HepG2 (cell line): ENCODE measurements around the gene SLU7. TPM values are rescaled to one million over a fixed set of nuclear protein-coding genes. Genes with fewer than 3 reads are reported as not detected.

Source experiments
- BCLAF1 ChIP-seq: fragments of 450-650 bp; IDR thresholded peaks from 2 replicates; pipeline ENCODE4 v1.6.1; 2017; ENCODE audit warnings: mild to moderate bottlenecking
- E2F2 ChIP-seq: sonication (generic); formaldehyde crosslinking; IDR thresholded peaks from 2 replicates; pipeline ENCODE4 v1.4.0; 2020; ENCODE audit warnings: missing genetic modification reagents, borderline replicate concordance
- GRHL1 ChIP-seq: sonication (generic); formaldehyde crosslinking; conservative IDR thresholded peaks from 2 replicates; pipeline ENCODE4 v1.8.0; 2022; ENCODE audit warnings: missing genetic modification reagents
- HOMEZ ChIP-seq: IDR thresholded peaks from 2 replicates; pipeline ENCODE4 v1.6.1; 2016; ENCODE audit warnings: low read depth
- ISL2 ChIP-seq: sonication (generic); formaldehyde crosslinking; IDR thresholded peaks from 2 replicates; pipeline ENCODE4 v1.5.0; 2020; ENCODE audit warnings: missing genetic modification reagents
- KDM5B ChIP-seq: sonication (generic); formaldehyde crosslinking; IDR thresholded peaks from 2 replicates; pipeline ENCODE4 v1.4.0; 2020; ENCODE audit warnings: missing genetic modification reagents, mild to moderate bottlenecking, borderline replicate concordance
- KLF9 ChIP-seq: IDR thresholded peaks from 2 replicates; pipeline ENCODE4 v1.6.1; 2016; ENCODE audit warnings: low read depth
- SAP130 ChIP-seq: IDR thresholded peaks from 2 replicates; pipeline ENCODE4 v1.6.1; 2016; ENCODE audit warnings: low read depth
- STAT5B ChIP-seq: sonication (generic); formaldehyde crosslinking; IDR thresholded peaks from 2 replicates; pipeline ENCODE4 v1.4.0; 2020; ENCODE audit warnings: missing genetic modification reagents
- TCF12 ChIP-seq, 2 experiments: fragments of 450-650 bp in 1 of 2; sonication (generic) in 1 of 2; formaldehyde crosslinking in 1 of 2; IDR thresholded peaks; 2 replicates each; pipeline versions ENCODE4 v1.6.1 to v1.8.0; 2017 to 2022; ENCODE audit warnings: antibody characterized with exemption in 1 of 2, mild to moderate bottlenecking in 1 of 2, missing genetic modification reagents in 1 of 2, moderate library complexity in 1 of 2
- ZNF235 ChIP-seq: sonication (generic); formaldehyde crosslinking; IDR thresholded peaks from 2 replicates; pipeline ENCODE4 v1.8.1; 2023; ENCODE audit warnings: mild to moderate bottlenecking, missing genetic modification reagents, borderline replicate concordance
- ZNF766 ChIP-seq: sonication (generic); formaldehyde crosslinking; IDR thresholded peaks from 2 replicates; pipeline ENCODE4 v1.5.0; 2020; ENCODE audit warnings: missing genetic modification reagents, borderline replicate concordance
- polyA plus RNA-seq, 8 experiments: library from polyadenylated mRNA; depleted of rRNA in 3 of 8; stranded (reverse) in 7 of 8; unstranded in 1 of 8; fragments of >200 nt; fragmentation: Illumina TruSeq in 4 of 8; extraction: Trizol in 4 of 8; gene quantifications; 2 replicates each; pipeline versions ENCODE4 v1.2.1 to v1.2.3, GENCODE V29; 2011 to 2016; ENCODE audit warnings: low read depth in 4 of 8, missing spikeins in 1 of 8, mixed read lengths in 1 of 8; ENCODE audit not compliant: insufficient read depth in 1 of 8
- total RNA-seq, 5 experiments: library from RNA; depleted of rRNA; stranded (reverse); fragments of >200 nt; fragmentation: Illumina TruSeq; extraction: Trizol; gene quantifications; 2 replicates each; pipeline ENCODE4 v1.2.3, GENCODE V29; 2016; ENCODE audit warnings: low read depth in 1 of 5
- TF ChIP-seq, protein P1 (sequence below), 2 experiments: sonication (generic) in 1 of 2; formaldehyde crosslinking in 1 of 2; IDR thresholded peaks; 2 replicates each; pipeline versions ENCODE4 v1.5.1 to v1.6.1; 2011 to 2020; ENCODE audit warnings: borderline replicate concordance in 1 of 2, low read depth in 1 of 2, low read length in 1 of 2, mild to moderate bottlenecking in 1 of 2, missing genetic modification reagents in 1 of 2, moderate library complexity in 1 of 2

SLU7 gene
- total and polyA plus RNA-seq, 2 of the 13 experiments (the other 11 are each of a cell fraction or from before 2014, with no cell fraction given): 24.0 to 39.2 TPM

DNA sequence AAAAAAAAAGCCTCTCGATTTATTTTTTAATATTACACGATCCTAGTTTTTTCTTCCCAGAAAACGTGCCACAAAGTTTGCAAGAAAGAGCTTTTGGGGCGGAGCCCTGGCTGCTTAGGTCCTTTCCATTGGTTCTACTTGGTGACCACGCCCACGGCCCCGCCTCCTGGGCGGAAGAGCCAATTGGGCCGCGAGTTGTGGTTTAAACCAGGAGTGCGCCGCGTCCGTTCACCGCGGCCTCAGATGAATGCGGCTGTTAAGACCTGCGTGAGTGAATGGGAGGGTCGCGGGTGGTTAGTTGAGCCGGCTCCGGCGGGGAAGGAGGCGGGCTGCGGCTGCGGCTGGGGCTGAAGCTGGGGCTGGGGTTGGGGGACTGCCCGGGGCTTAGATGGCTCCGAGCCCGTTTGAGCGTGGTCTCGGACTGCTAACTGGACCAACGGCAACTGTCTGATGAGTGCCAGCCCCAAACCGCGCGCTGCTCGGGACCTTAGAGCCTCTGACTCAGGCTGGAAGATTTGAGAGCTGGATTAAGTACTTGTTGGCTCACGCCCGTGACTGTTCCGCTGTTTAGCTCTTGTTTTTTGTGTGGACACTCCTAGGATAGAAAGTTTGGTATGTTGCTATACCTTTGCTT is 2.9 kb upstream of the SLU7 start, which contains the start of gene PTTG1 (continued):
- TF ChIP-seq, protein P1, sequence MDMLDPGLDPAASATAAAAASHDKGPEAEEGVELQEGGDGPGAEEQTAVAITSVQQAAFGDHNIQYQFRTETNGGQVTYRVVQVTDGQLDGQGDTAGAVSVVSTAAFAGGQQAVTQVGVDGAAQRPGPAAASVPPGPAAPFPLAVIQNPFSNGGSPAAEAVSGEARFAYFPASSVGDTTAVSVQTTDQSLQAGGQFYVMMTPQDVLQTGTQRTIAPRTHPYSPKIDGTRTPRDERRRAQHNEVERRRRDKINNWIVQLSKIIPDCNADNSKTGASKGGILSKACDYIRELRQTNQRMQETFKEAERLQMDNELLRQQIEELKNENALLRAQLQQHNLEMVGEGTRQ (IDR thresholded peaks at IDR 0.05; ENCODE audit: low read depth, low read length): no peak
- TF ChIP-seq, protein P1 (CRISPR knock-in tag; IDR thresholded peaks at IDR 0.05; ENCODE audit: borderline replicate concordance): no peak
- TF ChIP-seq ZNF235 (CRISPR knock-in tag) (no peak), ISL2 (CRISPR knock-in tag) (0 out of 2 replicates have a peak, but pooled peaks have one; percentile 17), KDM5B (peak; percentile 68; the same call in 1 of the 2 replicates), E2F2 (CRISPR knock-in tag) (peak; percentile 31; the same call in 1 of the 2 replicates), SAP130 (CRISPR knock-in tag) (peak; percentile 93), KLF9 (no peak), GRHL1 (CRISPR knock-in tag) (no peak), ZNF766 (CRISPR knock-in tag) (no peak), BCLAF1 (no peak), STAT5B (CRISPR knock-in tag) (no peak), TCF12 (IDR thresholded peaks at IDR 0.05) (no peak), TCF12 (CRISPR knock-in tag; IDR thresholded peaks at IDR 0.05) (no peak), HOMEZ (CRISPR knock-in tag) (peak; percentile 23; the same call in 1 of the 2 replicates)
